ENCODE data around the gene PRDX2.

The PRDX2 gene

GRCh38 chr19:12779162-12779993 lies 22.2 kb downstream of the PRDX2 start:
- no peak for DNase-seq

DNA sequence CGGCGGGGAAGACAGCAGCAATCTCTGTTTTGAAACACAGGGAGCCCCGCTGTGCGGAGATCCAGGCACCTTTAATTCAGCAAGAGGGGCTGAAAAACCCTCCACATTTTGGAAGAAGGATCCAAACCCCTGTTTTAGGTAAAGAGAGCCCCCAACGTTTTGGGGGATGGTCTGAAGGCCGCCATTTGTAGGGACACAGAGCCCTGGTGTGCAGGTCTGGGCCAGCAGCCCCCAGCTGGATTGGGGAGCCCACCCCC lies 22.8 kb downstream of the PRDX2 start:
- DNase-seq = no peak

- peak; percentile 63 for DNase-seq
Observed at GRCh38 chr19:12778017-12778904, 23.3 kb downstream of the PRDX2 start.

GRCh38 chr19:12777217-12778016 lies 24.2 kb downstream of the PRDX2 start:
- DNase-seq = peak; percentile 87

- peak; percentile 71 for DNase-seq
Observed at GRCh38 chr19:12774588-12775555, 26.7 kb downstream of the PRDX2 start, which contains the start of gene HOOK2. HOOK2 (minus strand) TSS chr19:12775552; CDS start chr19:12775449, 103 bp downstream.

DNA sequence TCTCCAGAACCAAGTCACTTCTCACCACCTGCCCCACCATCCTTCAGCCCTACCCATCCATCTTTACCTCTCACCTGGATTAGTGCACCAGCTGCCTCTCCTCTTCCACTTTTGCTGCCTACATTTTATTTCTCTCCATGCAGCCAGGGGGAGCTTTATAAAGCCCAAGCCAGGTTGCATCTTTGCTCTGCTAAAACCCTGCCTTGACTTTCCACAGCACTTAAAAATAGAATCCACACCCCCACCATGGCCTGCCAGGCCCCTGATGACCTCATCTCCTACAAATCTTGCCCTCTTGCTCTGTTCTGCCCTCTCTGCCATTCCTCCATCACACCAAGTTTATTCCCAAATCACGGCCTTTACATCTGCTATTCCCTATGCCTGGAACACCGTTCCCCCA lies 28.0 kb downstream of the PRDX2 start:
- no peak for DNase-seq

DNA sequence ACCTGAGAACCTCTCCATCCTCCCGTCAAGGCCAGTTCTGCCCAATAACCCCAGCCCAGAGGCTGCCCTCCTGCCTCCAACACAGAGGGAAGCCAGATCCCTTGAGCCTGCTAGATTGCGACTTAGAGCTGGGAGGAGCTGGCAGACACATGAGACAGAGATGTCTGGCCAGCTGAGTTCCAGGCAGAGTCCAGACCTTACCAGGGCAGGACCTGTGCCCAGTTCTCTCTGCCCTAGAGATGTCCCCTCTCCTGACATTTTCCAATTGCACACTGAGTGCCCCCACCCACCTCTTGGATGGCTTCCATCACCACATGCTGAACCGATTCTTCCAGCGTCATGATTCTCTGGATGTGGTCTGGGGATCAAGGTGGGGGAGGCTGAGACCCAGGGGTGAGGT lies 29.3 kb downstream of the PRDX2 start:
- no peak for DNase-seq

DNA sequence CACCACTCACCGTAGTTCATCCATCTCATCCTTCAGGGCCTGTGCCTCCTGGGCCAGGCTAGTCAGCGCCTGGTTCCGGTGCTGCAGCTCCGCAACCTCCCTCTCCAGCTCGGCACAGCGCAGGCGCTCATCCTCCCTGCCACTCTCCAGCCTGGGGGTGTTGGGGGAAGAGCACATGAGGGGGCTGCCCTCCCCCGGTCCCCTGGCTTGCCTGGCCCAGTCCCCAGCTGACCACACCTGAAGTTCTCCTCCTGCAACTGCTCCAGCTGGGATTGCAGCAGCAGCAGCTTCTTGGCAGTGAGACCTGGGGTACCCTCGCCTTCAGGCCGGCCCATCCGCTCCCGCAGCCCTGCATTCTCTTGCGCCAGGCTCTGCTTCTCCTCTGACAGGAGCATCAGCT lies 30.7 kb downstream of the PRDX2 start:
- DNase-seq = no peak

DNA sequence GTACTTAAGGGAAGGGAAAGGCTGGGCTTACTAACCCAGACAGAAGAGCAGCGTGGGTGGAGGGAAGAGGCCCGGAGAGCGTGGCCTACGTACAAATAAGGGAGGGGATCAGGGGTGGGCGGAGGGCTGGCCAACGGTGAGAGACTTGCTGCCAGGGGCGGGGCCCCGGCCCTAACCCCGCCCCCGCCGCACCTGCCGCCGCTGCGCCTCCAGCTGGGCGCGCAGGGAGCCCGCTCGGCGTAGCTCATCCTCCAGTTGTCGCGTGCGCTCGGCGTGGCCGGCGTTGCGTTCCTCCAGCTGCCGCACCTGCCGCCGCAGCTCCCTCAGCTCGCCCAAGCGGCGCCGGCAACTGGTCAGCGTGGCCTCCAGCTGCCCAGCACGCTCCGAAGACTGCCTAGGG lies 31.9 kb downstream of the PRDX2 start:
- DNase-seq = peak; percentile 75

DNA sequence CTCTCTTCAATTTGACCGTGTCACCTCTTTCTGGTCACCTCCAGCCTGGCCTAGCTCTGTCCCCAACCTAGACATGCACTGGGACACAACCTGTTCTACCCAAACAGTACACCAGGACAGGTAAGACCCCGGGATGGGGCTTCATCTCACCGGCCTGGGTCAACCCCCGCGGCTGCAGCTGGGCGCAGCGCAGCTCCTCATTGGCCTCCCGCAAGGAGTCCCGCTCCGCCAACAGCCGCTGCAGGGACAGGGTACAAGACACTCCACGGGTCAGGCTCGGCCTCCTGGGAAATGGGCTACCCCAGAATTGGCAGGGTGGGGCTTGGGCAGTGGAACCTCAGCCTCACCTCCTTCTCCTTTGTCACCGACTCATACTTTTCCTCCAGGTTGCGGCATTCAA lies 33.9 kb downstream of the PRDX2 start:
- no peak for DNase-seq

GRCh38 chr19:12767150-12767549 lies 34.5 kb downstream of the PRDX2 start:
- no peak for DNase-seq

- DNase-seq = peak; percentile 81
Observed at GRCh38 chr19:12766051-12766521, 35.5 kb downstream of the PRDX2 start.

- DNase-seq = no peak
Observed at GRCh38 chr19:12764698-12765097, 36.9 kb downstream of the PRDX2 start.

DNA sequence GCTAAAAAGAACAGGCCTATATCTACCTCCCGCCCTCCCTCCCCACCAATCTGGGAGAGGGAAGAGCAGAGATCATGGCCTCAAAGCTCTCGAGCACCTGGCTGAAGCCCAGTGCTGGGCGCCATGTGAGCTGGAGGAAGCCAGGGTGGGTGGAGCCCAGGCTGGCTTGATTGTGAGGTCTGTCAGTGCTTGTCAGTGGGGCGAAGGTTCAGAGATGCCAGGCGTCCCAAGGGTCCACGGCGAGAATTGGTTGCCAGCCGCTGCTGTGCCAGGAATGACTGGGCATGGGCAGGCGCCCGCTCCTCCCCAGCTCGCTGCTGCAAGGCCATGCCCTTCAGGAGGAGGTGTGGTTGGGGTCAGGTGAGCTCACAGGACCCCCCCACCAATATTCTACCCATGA lies 38.5 kb downstream of the PRDX2 start:
- DNase-seq = no peak

GRCh38 chr19:12759686-12760085 lies 41.9 kb downstream of the PRDX2 start:
- no peak for DNase-seq

GRCh38 chr19:12757544-12758274 lies 43.9 kb downstream of the PRDX2 start:
- DNase-seq = peak; percentile 71

- DNase-seq = no peak
Observed at GRCh38 chr19:12756150-12756883, 45.3 kb downstream of the PRDX2 start.

DNA sequence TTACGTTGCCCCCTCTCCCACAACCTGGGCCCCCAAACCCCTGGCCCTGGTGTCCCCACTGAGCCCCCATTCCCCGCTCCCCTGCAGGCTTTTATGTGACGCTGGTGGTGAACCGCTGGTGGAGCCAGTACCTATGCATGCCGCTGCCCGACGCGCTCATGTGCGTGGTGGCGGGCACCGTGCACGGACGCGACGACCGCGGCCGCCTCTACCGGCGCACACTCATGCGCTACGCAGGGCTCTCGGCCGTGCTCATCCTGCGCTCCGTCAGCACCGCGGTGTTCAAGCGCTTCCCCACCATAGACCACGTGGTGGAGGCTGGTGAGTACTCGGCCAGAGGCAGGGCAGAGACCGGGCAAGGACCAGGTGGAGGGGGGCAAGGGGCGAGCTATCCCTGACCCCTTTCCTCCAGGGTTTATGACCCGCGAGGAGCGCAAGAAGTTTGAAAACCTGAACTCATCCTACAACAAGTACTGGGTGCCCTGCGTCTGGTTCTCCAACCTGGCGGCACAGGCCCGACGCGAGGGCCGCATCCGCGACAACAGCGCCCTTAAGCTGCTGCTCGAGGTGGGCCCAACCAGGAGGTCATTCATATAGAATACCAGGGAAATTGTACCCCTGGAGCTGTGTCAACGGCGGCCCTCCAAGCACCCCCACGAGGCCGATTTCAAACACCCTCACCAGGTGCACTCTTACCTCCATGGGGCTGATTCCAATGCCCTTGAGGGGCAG lies 47.0 kb downstream of the PRDX2 start:
- DNase-seq = no peak

- DNase-seq = no peak
Observed at GRCh38 chr19:12752056-12752781, 49.4 kb downstream of the PRDX2 start.
